Choroid plexus epithelial cell (primary cell): ENCODE measurements around the gene APEH.
"Not testable (repeated sequence)": the region's sequence is repeated elsewhere in the genome, so short reads cannot be mapped to it uniquely, and the experiment has no call there.

Experiments used
- DNase-seq: peaks from one replicate; pipeline ENCODE4 v3.0.0-alpha.2; 2010; ENCODE audit warnings: low read depth
- H3K4me3 ChIP-seq: 2 replicates; pipeline ENCODE4 v1.5.1; 2011; ENCODE audit warnings: low read depth, mild to moderate bottlenecking, control low read depth, low read length, moderate library complexity
- TF ChIP-seq, protein P1 (sequence below): conservative IDR thresholded peaks from 2 replicates; pipeline ENCODE4 v1.5.1; 2011; ENCODE audit warnings: low read depth, mild to moderate bottlenecking, control low read depth, inconsistent platforms, low read length, moderate library complexity

Gene APEH

GRCh38 chr3:49673121-49673714 lies 933 bp upstream of the APEH start:
- TF ChIP-seq, protein P1, sequence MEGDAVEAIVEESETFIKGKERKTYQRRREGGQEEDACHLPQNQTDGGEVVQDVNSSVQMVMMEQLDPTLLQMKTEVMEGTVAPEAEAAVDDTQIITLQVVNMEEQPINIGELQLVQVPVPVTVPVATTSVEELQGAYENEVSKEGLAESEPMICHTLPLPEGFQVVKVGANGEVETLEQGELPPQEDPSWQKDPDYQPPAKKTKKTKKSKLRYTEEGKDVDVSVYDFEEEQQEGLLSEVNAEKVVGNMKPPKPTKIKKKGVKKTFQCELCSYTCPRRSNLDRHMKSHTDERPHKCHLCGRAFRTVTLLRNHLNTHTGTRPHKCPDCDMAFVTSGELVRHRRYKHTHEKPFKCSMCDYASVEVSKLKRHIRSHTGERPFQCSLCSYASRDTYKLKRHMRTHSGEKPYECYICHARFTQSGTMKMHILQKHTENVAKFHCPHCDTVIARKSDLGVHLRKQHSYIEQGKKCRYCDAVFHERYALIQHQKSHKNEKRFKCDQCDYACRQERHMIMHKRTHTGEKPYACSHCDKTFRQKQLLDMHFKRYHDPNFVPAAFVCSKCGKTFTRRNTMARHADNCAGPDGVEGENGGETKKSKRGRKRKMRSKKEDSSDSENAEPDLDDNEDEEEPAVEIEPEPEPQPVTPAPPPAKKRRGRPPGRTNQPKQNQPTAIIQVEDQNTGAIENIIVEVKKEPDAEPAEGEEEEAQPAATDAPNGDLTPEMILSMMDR: no peak
- DNase-seq: peak; percentile 26
- peak overlapping the region; percentile 91 for H3K4me3 ChIP-seq

GRCh38 chr3:49674497-49674983 lies 389 bp downstream of the APEH start:
- TF ChIP-seq, protein P1: no peak
- peak overlapping the region; percentile 91 for H3K4me3 ChIP-seq
- DNase-seq: no peak

DNA sequence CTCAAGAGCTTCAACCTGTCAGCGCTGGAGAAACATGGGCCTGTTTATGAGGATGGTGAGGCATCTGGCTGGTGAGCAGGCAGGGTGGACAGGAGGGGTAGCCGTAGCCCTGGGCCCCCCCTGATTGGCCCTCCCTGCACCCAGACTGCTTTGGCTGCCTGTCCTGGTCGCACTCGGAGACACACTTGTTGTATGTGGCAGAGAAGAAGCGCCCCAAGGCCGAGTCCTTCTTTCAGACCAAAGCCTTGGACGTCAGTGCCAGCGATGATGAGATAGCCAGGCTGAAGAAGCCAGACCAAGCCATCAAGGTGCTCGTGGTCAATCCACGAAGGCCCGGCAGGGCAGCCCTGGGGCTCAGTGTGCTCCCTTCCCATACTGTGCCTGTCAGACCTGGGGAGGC lies 1.8 kb downstream of the APEH start:
- no peak overlapping the region for H3K4me3 ChIP-seq
- TF ChIP-seq, protein P1: no peak

DNA sequence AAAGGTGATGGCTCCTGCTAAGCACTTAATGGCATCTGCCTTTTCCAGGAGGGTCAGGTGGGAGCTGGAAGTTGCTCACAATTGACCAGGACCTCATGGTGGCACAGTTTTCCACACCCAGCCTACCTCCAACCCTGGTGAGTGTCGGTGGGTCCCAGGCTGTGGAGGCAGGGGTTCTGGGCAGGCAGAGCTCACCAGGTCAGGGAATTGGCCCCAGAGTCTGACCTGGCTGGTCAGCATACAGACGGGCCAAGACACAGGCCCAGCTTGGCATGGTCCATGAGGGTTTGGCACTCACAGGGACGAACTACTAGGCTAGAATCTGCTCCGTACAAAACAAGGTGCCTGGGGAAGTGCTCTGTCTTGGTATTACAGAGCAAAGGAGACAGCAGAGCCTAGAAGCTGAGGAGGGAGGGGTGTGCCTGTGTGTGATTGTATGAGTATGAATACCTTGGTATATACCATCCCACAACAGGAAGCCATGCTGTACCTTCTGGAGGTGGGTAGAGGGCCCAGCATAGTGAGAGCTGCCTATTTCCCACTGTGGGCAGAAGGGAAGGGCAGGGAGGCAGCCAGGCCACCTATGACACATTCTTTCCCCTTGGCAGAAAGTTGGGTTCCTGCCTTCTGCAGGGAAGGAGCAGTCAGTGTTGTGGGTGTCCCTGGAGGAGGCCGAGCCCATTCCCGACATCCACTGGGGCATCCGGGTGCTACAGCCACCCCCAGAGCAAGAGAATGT lies 6.5 kb downstream of the APEH start:
- TF ChIP-seq, protein P1: no peak
- H3K4me3 ChIP-seq: no peak overlapping the region
- DNase-seq: no peak

More for the DNA sequence above, 1.8 kb downstream of the APEH start:
- DNase-seq: no peak

GRCh38 chr3:49681232-49681522 lies 7.0 kb downstream of the APEH start:
- TF ChIP-seq, protein P1: no peak
- no peak for DNase-seq
- H3K4me3 ChIP-seq: no peak overlapping the region

GRCh38 chr3:49681543-49681942 lies 7.4 kb downstream of the APEH start:
- DNase-seq: no peak
- TF ChIP-seq, protein P1: no peak

GRCh38 chr3:49683162-49683561 lies 9.0 kb downstream of the APEH start:
- H3K4me3 ChIP-seq: no peak overlapping the region
- TF ChIP-seq, protein P1: no peak
- peak; percentile 30 for DNase-seq

More at GRCh38 chr3:49681543-49681942, 7.4 kb downstream of the APEH start:
- H3K4me3 ChIP-seq: no peak overlapping the region

GRCh38 chr3:49684453-49684852 lies 10.3 kb downstream of the APEH start:
- H3K4me3 ChIP-seq, DNase-seq: not testable (repeated sequence)

DNA sequence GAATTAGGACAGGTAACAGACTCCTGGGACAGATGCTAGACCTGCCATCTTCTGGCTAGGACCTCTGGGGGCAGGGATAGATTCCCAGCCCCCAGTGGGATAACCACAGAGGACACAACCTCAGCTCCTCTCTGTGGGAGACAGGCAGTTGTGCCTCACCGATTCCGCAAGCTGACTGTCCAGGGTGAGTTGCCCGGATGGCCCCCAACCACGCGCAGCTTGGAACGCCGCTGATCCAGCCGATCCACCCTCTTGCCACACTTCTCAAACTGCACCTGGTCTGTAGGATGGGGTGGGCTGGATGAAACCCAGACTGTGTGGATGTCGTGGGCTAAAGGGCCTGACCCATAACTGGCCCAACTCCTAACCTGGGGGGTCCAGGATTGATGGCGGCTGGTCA lies 11.0 kb downstream of the APEH start:
- not testable (repeated sequence) for H3K4me3 ChIP-seq, DNase-seq

DNA sequence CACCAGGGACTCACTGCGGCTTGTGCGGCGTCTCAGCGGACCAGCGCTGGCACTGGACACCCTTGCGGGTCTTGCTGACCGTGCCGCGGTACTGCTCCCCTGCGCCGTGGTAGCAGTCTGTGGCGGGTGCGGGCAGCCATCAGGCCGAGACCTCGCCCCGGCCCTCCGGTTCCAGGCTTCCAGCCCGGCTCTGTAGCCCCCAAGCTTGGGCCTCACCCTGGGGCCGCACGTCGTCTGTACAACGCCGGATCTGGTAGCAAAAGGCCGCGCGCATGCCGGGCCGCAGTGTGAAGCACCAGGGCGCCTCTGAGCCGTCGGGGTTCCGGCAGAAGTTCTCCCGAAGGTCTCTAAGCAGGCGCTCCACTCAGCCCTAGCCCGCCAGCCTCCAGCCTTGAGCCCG lies 11.7 kb downstream of the APEH start:
- not testable (repeated sequence) for H3K4me3 ChIP-seq, DNase-seq
